Astrocyte (in vitro differentiated cells and primary cell): ENCODE results near the gene PLB1.

Source experiments
- EZH2 ChIP-seq: IDR thresholded peaks from 2 replicates; pipeline ENCODE4 v1.6.1; 2012; ENCODE audit warnings: mild to moderate bottlenecking, low read length, inconsistent platforms; ENCODE audit not compliant: insufficient read depth
- TF ChIP-seq, protein P1 (sequence below): IDR thresholded peaks from 2 replicates; pipeline ENCODE4 v1.5.1; 2011; ENCODE audit warnings: low read depth, mild to moderate bottlenecking, inconsistent platforms, low read length, moderate library complexity; ENCODE audit not compliant: insufficient read depth

DNA sequence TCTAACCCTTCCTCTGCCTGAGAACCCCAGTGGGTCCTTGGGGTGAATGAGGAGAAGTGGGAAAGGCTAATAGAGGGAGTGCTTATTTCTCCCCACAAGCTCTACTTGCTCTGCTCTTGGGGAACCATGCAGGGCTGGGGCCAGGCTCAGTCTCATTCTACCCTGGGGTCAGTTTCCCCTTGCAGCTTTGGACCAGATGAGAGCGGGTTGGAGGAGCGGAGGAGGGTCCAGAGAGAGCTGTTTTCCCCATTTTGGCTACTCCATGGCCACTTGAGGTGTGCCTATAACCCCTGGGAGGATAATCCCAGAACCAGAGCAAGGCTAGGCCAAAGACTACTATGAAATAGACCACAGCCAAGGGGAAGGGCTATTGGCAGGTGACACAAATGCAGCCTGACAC lies 29.6 kb downstream of the PLB1 start:
- TF ChIP-seq, protein P1, sequence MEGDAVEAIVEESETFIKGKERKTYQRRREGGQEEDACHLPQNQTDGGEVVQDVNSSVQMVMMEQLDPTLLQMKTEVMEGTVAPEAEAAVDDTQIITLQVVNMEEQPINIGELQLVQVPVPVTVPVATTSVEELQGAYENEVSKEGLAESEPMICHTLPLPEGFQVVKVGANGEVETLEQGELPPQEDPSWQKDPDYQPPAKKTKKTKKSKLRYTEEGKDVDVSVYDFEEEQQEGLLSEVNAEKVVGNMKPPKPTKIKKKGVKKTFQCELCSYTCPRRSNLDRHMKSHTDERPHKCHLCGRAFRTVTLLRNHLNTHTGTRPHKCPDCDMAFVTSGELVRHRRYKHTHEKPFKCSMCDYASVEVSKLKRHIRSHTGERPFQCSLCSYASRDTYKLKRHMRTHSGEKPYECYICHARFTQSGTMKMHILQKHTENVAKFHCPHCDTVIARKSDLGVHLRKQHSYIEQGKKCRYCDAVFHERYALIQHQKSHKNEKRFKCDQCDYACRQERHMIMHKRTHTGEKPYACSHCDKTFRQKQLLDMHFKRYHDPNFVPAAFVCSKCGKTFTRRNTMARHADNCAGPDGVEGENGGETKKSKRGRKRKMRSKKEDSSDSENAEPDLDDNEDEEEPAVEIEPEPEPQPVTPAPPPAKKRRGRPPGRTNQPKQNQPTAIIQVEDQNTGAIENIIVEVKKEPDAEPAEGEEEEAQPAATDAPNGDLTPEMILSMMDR, result no peak
- no peak for TF ChIP-seq EZH2
